HG02588 (cell line): ENCODE measurements around the gene PNPLA7.
"Not testable (repeated sequence)": the region's sequence is repeated elsewhere in the genome, so short reads cannot be mapped to it uniquely, and the experiment has no call there.

Experiments used
- ATAC-seq: cut with Tn5 transposase; IDR thresholded peaks from one replicate; pipeline ENCODE4 v1.9.1; 2021; ENCODE audit warnings: mild to moderate bottlenecking, moderate library complexity; ENCODE audit not compliant: unreplicated experiment

Gene PNPLA7

GRCh38 chr9:137550231-137550621 is at the start of gene PNPLA7:
Gene PNPLA7, minus strand, starts transcription at chr9:137550402. Its CDS starts 205 bp downstream, at chr9:137550197.
- no peak for ATAC-seq

DNA sequence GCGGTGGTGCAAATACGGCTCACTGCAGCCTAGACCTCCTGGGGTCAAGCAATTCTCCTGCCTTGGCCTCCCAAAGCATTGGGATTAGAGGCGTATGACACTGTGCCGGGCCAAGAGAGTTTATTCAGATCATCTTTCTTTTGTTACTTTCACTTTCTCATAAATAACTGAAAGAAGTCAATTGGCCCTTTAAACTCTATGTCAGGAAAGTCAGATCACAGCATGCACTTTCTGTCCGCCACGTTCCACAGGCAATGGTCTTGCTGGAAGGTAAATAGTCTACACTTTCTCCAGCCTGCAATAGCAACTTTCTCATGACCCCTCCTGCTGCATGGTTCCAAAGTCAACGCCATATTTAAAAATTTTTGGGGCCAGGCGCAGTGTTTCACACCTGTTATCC is 48.7 kb upstream of the PNPLA7 start:
- ATAC-seq = no peak

GRCh38 chr9:137596577-137596976 is 46.4 kb upstream of the PNPLA7 start:
- ATAC-seq = not testable (repeated sequence)

- ATAC-seq = no peak
These were observed 43.0 kb upstream of the PNPLA7 start for GRCh38 chr9:137593176-137593575.

DNA sequence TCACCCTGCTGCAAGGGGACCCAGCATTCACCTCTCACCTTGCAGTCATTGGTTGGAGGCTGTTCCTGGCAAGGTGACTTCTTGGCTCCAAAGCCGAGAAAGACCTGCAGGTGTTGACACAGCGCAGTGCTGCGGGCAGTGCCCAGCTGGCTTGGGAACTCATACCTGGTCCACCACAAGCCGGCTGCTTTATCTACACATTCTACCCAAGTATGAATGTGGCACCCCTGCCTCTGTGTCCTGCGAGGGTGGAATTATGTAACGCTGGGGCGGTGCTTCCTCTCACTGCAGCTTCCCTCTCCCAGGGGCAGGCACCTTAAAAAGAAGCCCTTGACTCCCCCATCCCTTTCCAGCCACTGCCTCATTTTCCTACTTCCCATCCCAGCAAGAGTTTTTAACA is 42.6 kb upstream of the PNPLA7 start:
- no peak for ATAC-seq

DNA sequence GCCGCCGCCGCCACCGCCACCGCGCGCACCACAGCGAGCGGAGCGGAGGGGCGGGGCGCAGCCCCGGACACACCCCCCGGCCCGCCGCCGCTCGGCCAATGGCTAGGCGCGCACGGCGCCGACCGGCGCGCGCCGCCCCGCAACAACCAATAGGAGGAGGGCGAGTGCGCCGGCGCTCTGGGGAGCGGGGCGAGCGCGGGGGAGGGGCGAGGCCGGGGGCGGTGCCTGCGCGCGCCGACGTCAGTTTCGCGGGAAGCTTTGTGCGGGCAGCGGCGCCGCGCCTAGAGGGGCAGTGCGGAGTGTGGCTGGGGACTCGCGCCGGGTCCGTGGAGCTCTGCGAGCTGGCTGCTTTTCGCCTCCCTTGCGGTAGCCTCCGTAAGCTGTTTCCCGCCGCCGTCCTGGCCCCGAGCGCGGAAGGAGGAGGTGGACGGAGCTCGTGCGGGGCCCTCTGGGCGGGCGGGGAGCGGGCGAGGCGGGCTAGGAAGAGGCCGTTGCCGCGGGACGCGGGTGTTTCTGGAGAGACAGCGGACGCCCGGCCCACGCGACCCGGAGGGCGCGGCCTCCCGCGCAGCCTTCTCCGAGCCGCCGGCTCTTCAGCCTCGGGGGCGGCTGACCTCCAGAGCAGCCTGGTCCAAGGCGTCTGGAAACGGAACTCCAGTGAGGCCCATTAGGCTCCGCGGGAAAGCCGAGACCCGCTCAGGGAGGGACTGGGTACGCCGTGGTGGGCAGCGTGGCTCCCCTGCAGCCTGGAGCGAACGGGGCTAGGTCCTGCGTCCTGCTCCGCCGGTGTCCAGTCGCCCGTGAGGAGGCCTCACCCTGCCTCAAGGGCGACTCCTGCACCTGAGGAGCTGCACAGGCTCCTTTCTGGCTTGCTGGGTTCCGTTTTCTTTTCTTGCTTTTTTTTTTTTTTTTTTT is 40.5 kb upstream of the PNPLA7 start, which contains the start of gene ZMYND19:
Gene ZMYND19, minus strand, starts transcription at position 44 of the 915 bp plus-strand sequence. CDS start 249 bp downstream, outside the sequence.
- peak; percentile 82 for ATAC-seq

DNA sequence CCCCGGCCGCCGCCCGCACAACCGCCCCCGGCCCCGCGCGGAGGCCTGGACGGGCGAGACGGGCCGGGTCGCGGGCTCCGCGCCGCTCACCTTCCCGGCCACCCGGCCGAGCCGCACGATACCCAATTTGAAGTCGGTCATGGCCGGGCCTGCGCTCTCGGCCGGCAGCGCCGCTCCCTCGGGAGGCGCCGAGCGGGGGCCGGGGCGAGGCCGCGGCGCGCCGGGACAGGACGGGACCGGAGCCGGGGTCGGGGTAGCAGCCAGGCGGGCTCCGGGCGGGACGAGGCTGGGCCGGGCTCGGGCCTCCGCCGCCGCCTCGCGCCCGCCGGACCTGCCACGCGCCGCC is 39.9 kb upstream of the PNPLA7 start:
- ATAC-seq = no peak

DNA sequence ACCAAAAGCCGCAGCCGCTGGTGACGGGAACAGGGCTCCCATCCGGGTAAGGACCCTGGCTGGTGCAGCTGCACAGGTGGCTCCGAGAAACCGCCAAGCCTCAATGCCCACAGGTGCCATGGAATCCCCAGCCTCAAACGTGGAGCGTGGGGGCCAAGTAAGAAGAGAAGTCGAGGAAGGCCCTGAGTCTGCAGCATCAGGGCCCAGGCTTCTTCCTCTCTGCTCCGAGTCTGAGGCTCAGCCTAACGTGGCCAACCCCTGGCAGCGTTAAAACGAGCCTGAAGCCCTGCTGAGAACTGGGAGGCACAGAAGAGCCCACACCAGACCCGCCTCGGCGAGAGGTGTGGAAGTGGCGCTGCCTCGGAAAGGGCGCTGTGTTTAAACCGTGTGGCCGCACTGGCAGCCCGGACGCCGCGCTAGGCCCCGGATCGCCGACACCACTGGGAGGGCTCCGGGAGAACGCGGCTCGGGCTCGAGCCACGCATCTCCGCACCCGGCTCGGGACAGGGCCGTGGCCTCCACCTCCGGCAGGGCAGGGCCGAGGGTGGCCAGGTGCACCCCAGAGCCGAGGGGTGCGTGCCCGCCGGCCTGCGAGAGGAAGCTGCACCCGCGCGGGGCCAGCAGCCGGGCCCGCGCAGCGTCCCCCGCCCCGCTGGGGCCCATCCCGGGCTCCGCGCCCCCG is 39.4 kb upstream of the PNPLA7 start:
- ATAC-seq = peak; percentile 5

- no peak for ATAC-seq
These were observed 38.7 kb upstream of the PNPLA7 start for GRCh38 chr9:137588891-137589290.

DNA sequence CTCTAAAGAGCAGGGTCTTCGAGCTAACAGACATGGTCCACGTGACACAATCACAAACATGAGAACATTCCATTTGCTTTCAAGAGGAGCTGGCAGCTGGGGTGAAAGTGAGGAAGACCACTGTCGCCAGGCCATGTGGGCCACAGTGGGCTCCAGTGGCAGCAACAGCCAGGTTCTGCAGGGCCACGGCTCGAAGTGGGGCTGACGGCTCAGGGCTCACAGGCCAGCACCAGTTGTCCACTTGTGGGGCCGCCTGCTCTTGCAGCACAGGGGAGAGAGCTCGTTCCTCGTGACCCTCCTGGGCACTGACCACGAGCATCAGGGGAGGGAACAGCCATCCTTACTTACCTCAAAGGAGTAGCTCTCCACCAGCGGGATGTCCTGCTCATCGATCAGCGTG is 38.1 kb upstream of the PNPLA7 start:
- no peak for ATAC-seq

DNA sequence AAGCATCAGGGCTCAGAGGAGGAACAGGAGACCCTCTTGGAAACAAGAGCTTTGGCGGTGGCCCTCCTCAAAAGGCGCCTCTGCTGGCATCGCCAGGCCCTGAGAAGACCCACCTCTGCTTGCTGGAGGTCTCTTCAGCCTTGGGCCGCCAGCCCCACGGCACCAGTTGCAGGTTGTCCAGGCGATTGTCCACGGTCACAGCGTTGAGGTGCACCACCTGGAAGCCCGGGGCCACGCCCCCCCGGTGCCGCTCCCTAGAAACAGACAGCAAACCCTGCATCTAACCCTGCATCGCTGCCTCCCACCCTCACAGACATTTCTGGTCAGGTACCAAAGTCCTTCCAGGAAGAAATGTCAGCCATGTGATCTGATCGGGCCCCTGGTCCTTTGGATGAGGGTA is 36.7 kb upstream of the PNPLA7 start:
- ATAC-seq = no peak

DNA sequence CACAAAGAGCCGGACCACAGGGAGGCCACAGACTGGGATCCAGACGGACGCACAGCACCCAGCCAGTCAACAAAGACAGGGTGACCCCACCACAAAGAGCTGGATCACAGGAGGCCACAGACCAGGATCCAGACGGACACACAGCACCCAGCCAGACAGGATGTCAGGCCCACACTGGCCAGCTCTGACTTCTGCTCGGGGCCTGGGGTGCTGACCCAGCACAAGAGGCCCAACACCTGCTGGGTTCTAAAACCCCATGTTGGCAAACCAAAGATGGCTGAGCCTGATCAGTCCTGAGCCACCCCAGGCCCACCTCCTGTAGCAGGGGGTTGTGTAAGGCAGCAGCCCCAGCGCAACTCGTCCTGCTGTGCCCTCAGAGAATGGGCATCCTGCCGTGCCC is 33.8 kb upstream of the PNPLA7 start:
- no peak for ATAC-seq

- ATAC-seq = no peak
These were observed 33.1 kb upstream of the PNPLA7 start for GRCh38 chr9:137583347-137583746.

- no peak for ATAC-seq
These were observed 32.2 kb upstream of the PNPLA7 start for GRCh38 chr9:137582286-137582860.

DNA sequence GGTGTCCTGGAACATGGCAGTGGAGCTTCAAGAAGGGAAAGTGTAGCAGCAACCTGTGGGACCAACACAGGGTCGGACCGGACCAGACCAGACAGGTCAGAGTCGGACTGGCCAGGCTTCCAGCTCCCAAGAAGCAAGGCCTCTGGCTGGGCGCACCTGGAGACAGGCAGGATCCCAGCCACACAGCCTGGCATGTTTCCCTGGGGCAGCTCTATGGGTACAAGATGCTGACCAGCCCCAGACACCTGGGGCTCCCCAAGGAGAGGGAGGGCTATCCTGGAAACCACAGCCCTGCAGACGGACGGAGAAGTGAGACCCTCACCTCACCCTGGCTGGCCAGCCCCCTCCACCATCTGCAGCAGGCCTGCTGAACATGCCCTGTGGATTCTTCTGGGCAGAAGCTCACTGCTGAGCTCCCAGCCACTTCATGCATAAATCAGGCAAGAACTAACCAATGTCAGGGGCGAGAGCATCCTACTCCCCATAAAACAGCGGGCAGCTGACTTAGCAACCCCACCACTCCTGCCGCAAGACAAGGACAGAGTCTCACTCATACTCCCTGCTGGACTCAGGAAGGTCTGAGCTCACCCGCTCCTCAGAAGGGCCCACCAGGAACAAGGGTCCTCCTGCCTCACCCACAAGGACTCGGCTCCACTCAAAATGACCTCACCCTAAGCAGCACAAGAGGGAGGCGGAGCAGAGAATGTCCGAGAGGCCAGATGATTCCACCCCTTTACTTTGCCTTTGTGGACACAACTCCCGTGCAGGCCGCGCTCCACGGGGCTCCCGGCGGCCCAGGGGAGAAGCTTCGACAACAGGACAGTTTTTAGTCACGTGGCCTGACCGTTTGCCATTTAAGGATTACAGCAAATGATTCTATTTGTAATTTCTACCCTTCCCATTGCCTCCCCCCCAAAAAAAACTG is 31.4 kb upstream of the PNPLA7 start:
- ATAC-seq = no peak

DNA sequence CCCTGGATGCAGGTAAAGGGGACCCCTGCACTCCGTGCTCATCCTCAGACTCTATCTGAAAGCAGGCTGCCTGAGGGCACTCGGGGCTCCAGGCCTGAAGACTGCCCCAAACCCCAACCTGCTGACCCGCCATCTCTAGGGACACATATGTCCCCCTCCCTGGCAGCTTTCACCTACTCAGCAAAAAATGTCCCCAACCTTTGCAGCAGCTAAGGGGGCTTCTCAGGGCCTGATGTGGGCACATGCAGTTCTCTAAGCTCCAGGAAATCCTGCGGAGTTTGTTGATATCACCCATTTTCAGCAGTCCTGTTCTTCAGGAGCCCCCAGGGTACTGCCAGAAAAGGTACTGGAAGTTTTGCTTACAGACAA is 30.7 kb upstream of the PNPLA7 start:
- ATAC-seq = no peak

DNA sequence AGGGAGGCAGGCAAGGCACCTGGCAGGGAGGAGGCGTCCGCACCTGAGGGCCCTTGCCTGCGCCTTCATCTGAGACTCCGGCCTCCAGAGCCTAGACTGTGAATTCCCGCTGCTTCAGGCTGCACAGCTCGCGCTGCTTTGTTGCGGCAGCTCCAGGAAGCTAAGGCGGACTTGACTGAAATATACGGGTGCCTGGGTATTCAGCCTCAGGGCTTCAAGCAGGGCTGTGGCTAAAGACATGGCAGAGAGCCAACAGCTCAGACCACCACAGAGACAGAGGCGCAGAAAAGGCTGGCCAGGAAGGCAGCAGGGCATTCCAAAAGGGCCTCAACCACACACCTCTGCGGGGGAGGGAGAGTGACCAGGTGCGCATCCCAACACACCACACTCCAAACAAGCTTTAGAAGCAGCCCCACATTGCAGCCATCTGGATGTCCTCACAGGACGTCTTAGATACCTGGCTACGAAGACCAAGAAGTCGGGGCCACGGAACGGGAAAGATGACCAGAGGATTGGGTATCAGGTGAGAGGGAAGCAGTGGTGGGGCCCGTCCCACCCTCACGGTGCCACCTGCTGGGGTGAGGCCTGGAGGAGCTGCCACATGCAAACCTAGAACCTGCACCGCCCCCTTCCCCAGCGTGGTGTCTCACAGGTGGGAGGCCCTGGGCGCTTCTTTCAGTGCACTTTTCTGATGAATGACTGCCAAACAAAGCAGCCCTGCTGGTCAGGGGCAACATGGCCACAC is 30.2 kb upstream of the PNPLA7 start:
- ATAC-seq = no peak

GRCh38 chr9:137579259-137579604 is 29.0 kb upstream of the PNPLA7 start:
- no peak for ATAC-seq

- peak; percentile 94 for ATAC-seq
These were observed 28.5 kb upstream of the PNPLA7 start, which contains the start of gene DPH7 for GRCh38 chr9:137578518-137579258. Gene DPH7, minus strand, starts transcription at chr9:137578925. Its CDS starts 148 bp downstream, at chr9:137578777.
